ENCODE measurements around the gene IQCE.

Gene IQCE

DNA sequence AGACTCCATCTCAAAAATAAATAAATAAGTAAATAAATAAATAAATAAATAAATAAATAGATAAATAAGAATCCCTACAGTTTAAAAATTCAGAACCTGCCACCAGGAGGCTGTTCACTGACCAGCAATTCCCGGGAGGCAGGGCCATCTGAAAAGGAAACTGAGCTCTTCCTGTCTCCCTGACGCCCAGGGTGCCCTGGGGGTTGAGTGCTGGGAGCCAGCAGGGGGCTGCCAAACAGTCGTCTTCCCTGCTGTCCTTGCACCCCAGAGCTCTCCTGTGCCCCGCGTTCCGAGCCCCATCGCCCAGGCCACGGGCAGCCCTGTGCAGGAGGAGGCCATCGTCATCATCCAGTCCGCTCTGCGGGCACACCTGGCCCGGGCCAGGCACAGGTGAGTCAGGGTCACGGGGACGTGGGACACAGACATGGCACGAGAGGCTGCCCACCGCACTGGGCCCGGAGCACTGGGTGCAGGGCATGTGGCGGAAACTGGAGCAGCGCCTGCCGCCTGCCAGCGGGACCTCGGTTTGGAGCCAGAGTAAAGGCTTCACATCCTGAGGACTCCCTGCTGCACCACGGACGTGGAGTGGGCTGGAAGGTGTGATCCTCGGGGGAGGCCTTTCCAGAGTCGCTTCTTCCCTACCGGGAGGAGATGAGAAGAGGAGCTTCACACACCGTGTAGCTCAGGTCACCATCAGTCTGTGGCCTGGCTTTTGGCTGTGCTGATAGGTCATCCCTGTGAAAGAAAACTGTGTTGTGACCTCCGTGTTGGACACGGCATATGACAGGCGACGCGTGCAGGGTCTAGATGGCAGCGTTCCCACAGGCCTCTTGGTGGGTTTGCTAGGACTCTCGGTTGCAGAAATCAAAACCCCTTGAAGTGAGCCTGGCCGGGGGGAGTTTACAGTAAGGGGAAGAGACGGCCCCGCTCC, 47.1 kb downstream of the IQCE start:
- ChIA-PET POLR2A (no interaction called here), CTCF (interaction anchor here (0.6 kb wide), 1 partner anchor 179 kb away, joined by 4 read pairs; no protein-coding TSS in a partner anchor)
- no peak for TF ChIP-seq ELF4 (IDR thresholded peaks at IDR 0.05)
- no peak for TF ChIP-seq NFRKB (IDR thresholded peaks at IDR 0.05)
- TF ChIP-seq, protein P1, sequence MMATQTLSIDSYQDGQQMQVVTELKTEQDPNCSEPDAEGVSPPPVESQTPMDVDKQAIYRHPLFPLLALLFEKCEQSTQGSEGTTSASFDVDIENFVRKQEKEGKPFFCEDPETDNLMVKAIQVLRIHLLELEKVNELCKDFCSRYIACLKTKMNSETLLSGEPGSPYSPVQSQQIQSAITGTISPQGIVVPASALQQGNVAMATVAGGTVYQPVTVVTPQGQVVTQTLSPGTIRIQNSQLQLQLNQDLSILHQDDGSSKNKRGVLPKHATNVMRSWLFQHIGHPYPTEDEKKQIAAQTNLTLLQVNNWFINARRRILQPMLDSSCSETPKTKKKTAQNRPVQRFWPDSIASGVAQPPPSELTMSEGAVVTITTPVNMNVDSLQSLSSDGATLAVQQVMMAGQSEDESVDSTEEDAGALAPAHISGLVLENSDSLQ (IDR thresholded peaks at IDR 0.05), result no peak
- no peak for TF ChIP-seq LEF1 (IDR thresholded peaks at IDR 0.05; ENCODE audit: borderline replicate concordance)
- no peak for TF ChIP-seq HDGF (IDR thresholded peaks at IDR 0.05; ENCODE audit: borderline replicate concordance)
- no peak for TF ChIP-seq FOXA1 (IDR thresholded peaks at IDR 0.05)
- TF ChIP-seq TARDBP (IDR thresholded peaks at IDR 0.05), result no peak
- TF ChIP-seq SP1 (IDR thresholded peaks at IDR 0.05), result no peak
- no peak for TF ChIP-seq BHLHE40 (IDR thresholded peaks at IDR 0.05; ENCODE audit: borderline replicate concordance)
- no peak for TF ChIP-seq CTBP1 (IDR thresholded peaks at IDR 0.05; ENCODE audit: borderline replicate concordance)
- no peak for TF ChIP-seq L3MBTL2 (conservative IDR thresholded peaks at IDR 0.05)
- no peak for TF ChIP-seq ARNT (IDR thresholded peaks at IDR 0.05)
- no peak for TF ChIP-seq FOXK2 (IDR thresholded peaks at IDR 0.05)
- no peak for TF ChIP-seq SUZ12 (IDR thresholded peaks at IDR 0.05)
- TF ChIP-seq FOXM1 (IDR thresholded peaks at IDR 0.05; ENCODE audit: borderline replicate concordance), result no peak
- no peak for TF ChIP-seq ZNF384 (IDR thresholded peaks at IDR 0.05)
- no peak for DNase-seq (ENCODE audit: extremely low spot score)

DNA sequence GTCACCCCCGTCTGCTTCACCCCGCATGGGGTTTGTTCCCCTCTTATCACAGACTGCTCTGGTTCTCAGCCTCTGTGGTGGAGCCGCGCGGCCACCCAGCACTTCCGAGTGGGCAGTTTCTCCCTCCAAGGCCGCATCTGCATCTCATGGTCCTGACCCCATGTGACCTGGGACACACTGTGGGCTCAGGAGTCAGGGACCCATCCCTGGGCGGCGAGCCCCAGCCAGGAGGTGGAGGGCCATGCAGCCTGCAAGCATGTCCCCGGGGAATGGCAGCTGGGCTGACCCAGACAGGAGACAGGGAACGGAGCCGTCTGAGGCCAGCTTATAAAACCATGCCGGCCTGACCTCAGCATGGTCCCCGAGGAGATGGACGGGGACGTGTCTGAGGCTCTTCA, 47.8 kb downstream of the IQCE start:
- POLR2A ChIA-PET, result no interaction called here
- CTCF ChIA-PET, result interaction anchor here (0.5 kb wide), 1 partner anchor 78 kb away, joined by 3 read pairs; no protein-coding TSS in a partner anchor
- no peak for TF ChIP-seq ZNF384 (IDR thresholded peaks at IDR 0.05)
- no peak for TF ChIP-seq LEF1 (IDR thresholded peaks at IDR 0.05; ENCODE audit: borderline replicate concordance)
- no peak for TF ChIP-seq L3MBTL2 (conservative IDR thresholded peaks at IDR 0.05)
- TF ChIP-seq SUZ12 (IDR thresholded peaks at IDR 0.05), result no peak
- TF ChIP-seq FOXA1 (IDR thresholded peaks at IDR 0.05), result no peak
- TF ChIP-seq FOXM1 (IDR thresholded peaks at IDR 0.05; ENCODE audit: borderline replicate concordance), result no peak
- no peak for TF ChIP-seq HDGF (IDR thresholded peaks at IDR 0.05; ENCODE audit: borderline replicate concordance)
- no peak for TF ChIP-seq ELF4 (IDR thresholded peaks at IDR 0.05)
- TF ChIP-seq NFRKB (IDR thresholded peaks at IDR 0.05), result no peak
- no peak for TF ChIP-seq BHLHE40 (IDR thresholded peaks at IDR 0.05; ENCODE audit: borderline replicate concordance)
- TF ChIP-seq TARDBP (IDR thresholded peaks at IDR 0.05), result no peak
- no peak for TF ChIP-seq CTBP1 (IDR thresholded peaks at IDR 0.05; ENCODE audit: borderline replicate concordance)
- TF ChIP-seq SP1 (IDR thresholded peaks at IDR 0.05), result no peak
- no peak for TF ChIP-seq FOXK2 (IDR thresholded peaks at IDR 0.05)
- TF ChIP-seq, protein P1 (IDR thresholded peaks at IDR 0.05), result no peak
- no peak for TF ChIP-seq ARNT (IDR thresholded peaks at IDR 0.05)
- DNase-seq (ENCODE audit: extremely low spot score), result no peak

DNA sequence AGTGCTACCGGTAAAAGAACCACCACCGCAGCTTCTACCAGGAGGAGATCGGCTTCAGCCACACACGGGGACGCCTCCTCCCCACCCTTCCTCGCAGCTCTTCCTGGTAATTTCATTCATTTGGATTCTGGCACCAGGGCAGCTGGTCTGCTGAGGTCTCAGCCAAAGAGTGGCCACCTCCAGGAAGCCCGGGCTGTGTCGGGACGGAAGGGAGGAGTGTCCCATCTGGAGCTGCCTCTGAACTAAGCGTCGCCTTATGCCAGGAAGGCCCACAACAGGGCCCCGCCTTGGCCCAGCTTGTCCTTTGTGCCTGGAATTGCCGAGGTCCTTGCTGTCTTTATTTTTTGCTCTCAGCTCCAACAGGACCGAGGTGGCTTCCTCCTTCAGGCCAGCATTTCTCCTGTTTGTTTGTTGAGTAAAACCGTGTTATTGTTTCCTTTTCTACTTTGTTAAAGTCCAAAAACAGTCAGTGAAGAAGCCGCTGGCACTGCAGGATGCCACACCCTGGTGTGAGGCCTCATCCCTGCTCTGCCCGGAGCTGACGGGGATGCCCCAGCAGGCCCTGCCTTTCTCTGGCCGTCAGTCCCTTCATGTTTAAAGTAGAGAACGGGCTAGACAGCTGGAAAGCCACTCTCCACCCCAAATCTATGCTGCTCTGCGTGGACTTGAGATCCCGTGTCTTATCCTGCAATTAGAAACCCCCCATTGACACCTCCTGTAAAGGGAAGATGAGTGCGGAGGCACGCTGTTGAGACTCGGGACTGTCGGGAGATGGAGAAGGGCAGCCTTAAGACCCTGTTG, 48.5 kb downstream of the IQCE start:
- POLR2A ChIA-PET, result no interaction called here
- DNase-seq (ENCODE audit: extremely low spot score), result no peak
- no peak for TF ChIP-seq TARDBP (IDR thresholded peaks at IDR 0.05)
- TF ChIP-seq BHLHE40 (IDR thresholded peaks at IDR 0.05; ENCODE audit: borderline replicate concordance), result no peak
- TF ChIP-seq L3MBTL2 (conservative IDR thresholded peaks at IDR 0.05), result no peak
- TF ChIP-seq LEF1 (IDR thresholded peaks at IDR 0.05; ENCODE audit: borderline replicate concordance), result no peak
- TF ChIP-seq, protein P1 (IDR thresholded peaks at IDR 0.05), result no peak
- no peak for TF ChIP-seq ZNF384 (IDR thresholded peaks at IDR 0.05)
- no peak for TF ChIP-seq NFRKB (IDR thresholded peaks at IDR 0.05)
- TF ChIP-seq SP1 (IDR thresholded peaks at IDR 0.05), result no peak
- no peak for TF ChIP-seq CTBP1 (IDR thresholded peaks at IDR 0.05; ENCODE audit: borderline replicate concordance)
- TF ChIP-seq ELF4 (IDR thresholded peaks at IDR 0.05), result no peak
- TF ChIP-seq FOXA1 (IDR thresholded peaks at IDR 0.05), result no peak
- no peak for TF ChIP-seq ARNT (IDR thresholded peaks at IDR 0.05)
- TF ChIP-seq FOXM1 (IDR thresholded peaks at IDR 0.05; ENCODE audit: borderline replicate concordance), result no peak
- CTCF ChIA-PET, result interaction anchor here (0.5 to 1.8 kb wide), 2 partner anchors 12 to 77 kb away, joined by 3 to 9 read pairs; no protein-coding TSS in a partner anchor

DNA sequence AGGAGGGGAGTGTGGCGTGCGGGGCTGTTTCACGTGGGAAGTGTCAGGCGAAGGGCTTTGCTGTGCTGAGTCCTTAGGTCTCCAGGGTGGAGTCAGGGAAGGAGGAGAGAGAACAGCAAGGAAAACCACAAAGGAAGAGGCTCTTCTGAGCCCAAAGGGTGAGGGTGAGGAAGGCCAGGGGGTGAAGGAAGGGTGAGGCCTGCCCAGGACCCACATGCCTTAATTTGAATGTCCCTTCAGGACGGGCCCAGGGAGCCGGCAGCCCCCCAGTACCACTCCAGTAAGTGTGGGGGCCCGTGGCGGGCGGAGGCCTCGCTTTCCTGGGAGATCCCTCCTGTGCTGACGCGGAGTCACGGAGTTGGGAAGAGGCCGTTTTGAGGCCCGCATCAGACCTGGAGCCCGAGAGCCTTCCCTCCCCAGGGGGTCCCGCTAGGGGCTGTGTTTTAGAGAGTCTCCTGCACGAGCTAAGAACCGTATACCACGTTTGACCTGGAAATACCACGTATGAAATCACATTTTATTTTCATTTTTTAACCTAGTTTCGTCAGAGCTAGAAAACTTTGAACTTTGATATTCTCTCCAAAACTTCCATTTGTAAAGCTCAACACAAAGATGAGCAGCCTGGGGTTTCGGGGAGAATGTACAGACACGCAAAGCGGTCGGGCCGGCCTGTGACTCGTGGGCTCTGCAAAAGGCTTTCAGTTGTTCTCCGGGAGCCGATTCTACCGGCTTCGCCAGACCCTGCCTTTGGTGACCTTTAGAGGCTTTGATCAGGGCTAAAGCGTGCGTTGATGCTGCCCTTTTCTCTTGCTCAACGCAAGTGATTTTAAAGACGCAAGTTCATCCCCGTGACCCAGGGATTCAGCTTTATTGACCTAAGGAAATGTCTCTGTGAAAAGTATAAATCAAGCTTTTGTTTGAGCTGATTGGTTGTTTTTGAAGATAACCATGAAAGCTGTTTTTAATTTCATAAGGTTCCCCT, 49.4 kb downstream of the IQCE start:
- DNase-seq (ENCODE audit: extremely low spot score), result no peak
- TF ChIP-seq ARNT (IDR thresholded peaks at IDR 0.05), result no peak
- no peak for TF ChIP-seq LEF1 (IDR thresholded peaks at IDR 0.05; ENCODE audit: borderline replicate concordance)
- TF ChIP-seq FOXM1 (IDR thresholded peaks at IDR 0.05; ENCODE audit: borderline replicate concordance), result no peak
- TF ChIP-seq FOXA1 (IDR thresholded peaks at IDR 0.05), result no peak
- TF ChIP-seq FOXK2 (IDR thresholded peaks at IDR 0.05), result no peak
- no peak for TF ChIP-seq HDGF (IDR thresholded peaks at IDR 0.05; ENCODE audit: borderline replicate concordance)
- no peak for TF ChIP-seq CTBP1 (IDR thresholded peaks at IDR 0.05; ENCODE audit: borderline replicate concordance)
- no peak for TF ChIP-seq ZNF384 (IDR thresholded peaks at IDR 0.05)
- TF ChIP-seq BHLHE40 (IDR thresholded peaks at IDR 0.05; ENCODE audit: borderline replicate concordance), result no peak
- TF ChIP-seq L3MBTL2 (conservative IDR thresholded peaks at IDR 0.05), result no peak
- TF ChIP-seq SP1 (IDR thresholded peaks at IDR 0.05), result no peak
- TF ChIP-seq ELF4 (IDR thresholded peaks at IDR 0.05), result no peak
- TF ChIP-seq SUZ12 (IDR thresholded peaks at IDR 0.05), result no peak
- TF ChIP-seq, protein P1 (IDR thresholded peaks at IDR 0.05), result no peak
- TF ChIP-seq TARDBP (IDR thresholded peaks at IDR 0.05), result no peak
- TF ChIP-seq NFRKB (IDR thresholded peaks at IDR 0.05), result no peak
- CTCF ChIA-PET, result interaction anchor here (0.5 to 1.8 kb wide), 7 partner anchors 8 to 62 kb away, joined by 3 to 9 read pairs (median 5); partner anchors contain the start of gene TTYH3
- POLR2A ChIA-PET, result interaction anchor here (0.9 to 1.2 kb wide), 3 partner anchors 10 to 101 kb away, joined by 3 to 4 read pairs (median 4); no protein-coding TSS in a partner anchor
